ENCODE results near the gene TNNI3. TPM values are rescaled to one million over a fixed set of nuclear protein-coding genes. Genes with fewer than 3 reads are reported as not detected.
"Not testable (repeated sequence)": the region's sequence is repeated elsewhere in the genome, so short reads cannot be mapped to it uniquely, and the experiment has no call there.

Gene TNNI3
- total RNA-seq, 1 donor from 2014 or later: 4.3 TPM

- peaks cover 5% of the 10 kb centered on the region for H3K36me3 Mint-ChIP-seq
- H3K4me3 Mint-ChIP-seq: peak overlapping the region; percentile 70
- H3K9me3 Mint-ChIP-seq: no peaks in the 10 kb centered on the region
- no peak for DNase-seq (ENCODE audit: extremely low spot score, unreplicated experiment)
- TF ChIP-seq CTCF (conservative IDR thresholded peaks at IDR 0.05): no peak
- H3K4me1 Mint-ChIP-seq (ENCODE audit: unreplicated experiment): peaks cover 28% of the 10 kb centered on the region
- peak overlapping the region; percentile 96 for H3K27ac Mint-ChIP-seq
- peaks cover 3% of the 10 kb centered on the region for H3K27me3 Mint-ChIP-seq
Measured at GRCh38 chr19:55112777-55113569, 44.6 kb downstream of the TNNI3 start.

- DNase-seq (ENCODE audit: extremely low spot score, unreplicated experiment): no peak
- Mint-ChIP-seq H3K27me3 (no peaks in the 10 kb centered on the region), H3K4me1 (ENCODE audit: unreplicated experiment) (peaks cover 24% of the 10 kb centered on the region), H3K9me3 (no peaks in the 10 kb centered on the region), H3K4me3 (no peak overlapping the region), H3K36me3 (peaks cover 5% of the 10 kb centered on the region), H3K27ac (no peak overlapping the region)
- TF ChIP-seq CTCF (conservative IDR thresholded peaks at IDR 0.05): no peak
Measured at GRCh38 chr19:55112246-55112776, 45.2 kb downstream of the TNNI3 start.

GRCh38 chr19:55111238-55111831, 46.2 kb downstream of the TNNI3 start:
- Mint-ChIP-seq H3K27ac (peak overlapping the region; percentile 39), H3K36me3 (peaks cover 11% of the 10 kb centered on the region), H3K9me3 (no peaks in the 10 kb centered on the region), H3K27me3 (no peaks in the 10 kb centered on the region), H3K4me3 (no peak overlapping the region), H3K4me1 (ENCODE audit: unreplicated experiment) (peaks cover 20% of the 10 kb centered on the region)
- no peak for DNase-seq (ENCODE audit: extremely low spot score, unreplicated experiment)
- TF ChIP-seq CTCF (conservative IDR thresholded peaks at IDR 0.05): no peak

- Mint-ChIP-seq H3K4me3 (no peak overlapping the region), H3K36me3 (peaks cover 17% of the 10 kb centered on the region), H3K27me3 (no peaks in the 10 kb centered on the region), H3K27ac (no peak overlapping the region), H3K4me1 (ENCODE audit: unreplicated experiment) (peaks cover 6% of the 10 kb centered on the region), H3K9me3 (no peaks in the 10 kb centered on the region)
- no peak for DNase-seq (ENCODE audit: extremely low spot score, unreplicated experiment)
- no peak for TF ChIP-seq CTCF (conservative IDR thresholded peaks at IDR 0.05)
Measured at GRCh38 chr19:55109527-55110291, 47.8 kb downstream of the TNNI3 start.

- not testable (repeated sequence) for H3K9me3 Mint-ChIP-seq; H3K27me3 Mint-ChIP-seq; H3K27ac Mint-ChIP-seq; H3K4me3 Mint-ChIP-seq; DNase-seq (ENCODE audit: extremely low spot score, unreplicated experiment); H3K4me1 Mint-ChIP-seq (ENCODE audit: unreplicated experiment)
- peaks cover 26% of the 10 kb centered on the region for H3K36me3 Mint-ChIP-seq
Measured at GRCh38 chr19:55107252-55107651, 50.3 kb downstream of the TNNI3 start.

Measured in type B pancreatic cell (in vitro differentiated cells).